GM23338 (cell line): ENCODE data around the gene EIF2B1.

ENCODE experiments used
- CREB1 ChIP-seq: fragments of 250-450 bp; sonication (Bioruptor Pico); IDR thresholded peaks from 2 replicates; pipeline ENCODE4 v1.5.0; 2020; ENCODE audit warnings: low read depth, mild to moderate bottlenecking, moderate library complexity
- CTCF ChIP-seq, 2 experiments: fragments of 200-600 bp in 1 of 2; sonication (generic) in 1 of 2; conservative IDR thresholded peaks; 2 replicates each; pipeline versions ENCODE4 v1.5.1 to v1.6.1; 2016 to 2017; ENCODE audit warnings: antibody characterized with exemption in 2 of 2, low read depth in 2 of 2, mild to moderate bottlenecking in 2 of 2, moderate library complexity in 1 of 2
- ETS1 ChIP-seq: IDR thresholded peaks from 2 replicates; pipeline ENCODE4 v1.6.1; 2016; ENCODE audit warnings: antibody characterized with exemption
- EZH2 ChIP-seq: fragments of 200-600 bp; sonication (generic); IDR thresholded peaks from one replicate; pipeline ENCODE4 v1.8.0; 2017; ENCODE audit warnings: antibody characterized with exemption, mild to moderate bottlenecking, low read depth; ENCODE audit not compliant: unreplicated experiment
- REST ChIP-seq: IDR thresholded peaks from one replicate; pipeline ENCODE4 v1.6.1; 2018; ENCODE audit warnings: antibody characterized with exemption; ENCODE audit not compliant: unreplicated experiment

- TF ChIP-seq CTCF (conservative IDR thresholded peaks at IDR 0.05; ENCODE audit: low read depth in 2 of 2): no peak
- TF ChIP-seq EZH2: no peak
- TF ChIP-seq REST: no peak
- TF ChIP-seq ETS1: no peak
- no peak for TF ChIP-seq CREB1 (CRISPR knock-in tag)
Observed at GRCh38 chr12:123580772-123581171, 52.7 kb downstream of the EIF2B1 start.
